Tibial artery (tissue), 4 donors: Measurements from ENCODE around the gene RAB27B.

Source experiments
- DNase-seq, 2 donors: peaks; one replicate each; pipeline ENCODE4 v3.0.0-alpha.2; 2019
- H3K27ac ChIP-seq, 2 donors: fragments of 200-600 bp; sonication (generic) in 1 of 2; 1 replicate in 1 of 2; 2 replicates in 1 of 2; pipeline ENCODE4 v1.5.1; 2018 to 2019; ENCODE audit warnings: mild to moderate bottlenecking in 1 of 2
- H3K27me3 ChIP-seq, 2 donors: fragments of 200-600 bp; sonication (generic) in 1 of 2; one replicate each; pipeline versions ENCODE4 v1.5.1 to v1.6.0; 2016 to 2019
- H3K36me3 ChIP-seq, 3 donors: fragments of 200-600 bp; sonication (generic) in 2 of 3; one replicate each; pipeline ENCODE4 v1.5.1; 2016 to 2019; ENCODE audit warnings: mild to moderate bottlenecking in 2 of 3
- H3K4me1 ChIP-seq, 4 donors: fragments of 200-600 bp; sonication (generic) in 2 of 4; 1 replicate in 3 of 4; 2 replicates in 1 of 4; pipeline ENCODE4 v1.5.1; 2016 to 2019
- H3K4me3 ChIP-seq, 2 donors: fragments of 200-600 bp; sonication (generic) in 1 of 2; 1 replicate in 1 of 2; 2 replicates in 1 of 2; pipeline ENCODE4 v1.5.1; 2018 to 2019; ENCODE audit warnings: mild to moderate bottlenecking in 2 of 2
- H3K9me3 ChIP-seq, 3 donors: fragments of 200-600 bp; sonication (generic) in 1 of 3; one replicate each; pipeline ENCODE4 v1.5.1; 2016 to 2019
- intact Hi-C: fragments of 100-400 bp; cut with DNase I; formaldehyde crosslinking; loops from one replicate; pipeline ENCODE4 v1.15.0; 2023; ENCODE audit warnings: low total_unique reads
- TF ChIP-seq, protein P1 (sequence below), 2 experiments: fragments of 200-600 bp in 1 of 2; fragments of 450-650 bp in 1 of 2; IDR thresholded peaks; one replicate each; pipeline ENCODE4 v1.5.1; 2017 to 2019; ENCODE audit warnings: antibody characterized with exemption in 2 of 2, mild to moderate bottlenecking in 1 of 2, moderate library complexity in 1 of 2

Gene RAB27B

DNA sequence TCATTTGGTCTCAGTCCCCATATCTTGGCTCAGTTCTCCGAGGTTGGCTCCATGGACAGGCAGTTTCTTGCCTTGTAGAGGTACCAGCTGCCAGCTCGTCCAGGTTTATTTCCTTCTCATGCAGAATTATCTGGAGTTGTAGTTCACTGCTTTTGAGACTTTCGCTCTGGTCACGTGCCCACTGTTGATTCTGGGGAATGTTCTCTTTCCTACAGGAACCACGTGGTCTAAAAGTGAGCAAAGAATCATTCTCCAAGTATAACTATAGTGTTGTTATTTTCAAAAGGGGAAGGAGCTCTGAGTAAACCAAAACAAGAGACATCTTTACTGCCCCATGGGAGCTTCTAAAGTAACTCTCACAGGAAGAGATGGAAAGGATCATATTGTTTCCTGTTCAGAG lies 41.2 kb upstream of the RAB27B start:
- Histone ChIP-seq H3K4me1 (no peaks in the 10 kb centered on the region), H3K9me3 (no peaks in the 10 kb centered on the region), H3K27ac (no peak overlapping the region), H3K4me3 (no peak overlapping the region), H3K36me3 (no peaks in the 10 kb centered on the region), H3K27me3 (no peaks in the 10 kb centered on the region)
- intact Hi-C loops, result no loop called here
- DNase-seq, result no peak
- TF ChIP-seq, protein P1, sequence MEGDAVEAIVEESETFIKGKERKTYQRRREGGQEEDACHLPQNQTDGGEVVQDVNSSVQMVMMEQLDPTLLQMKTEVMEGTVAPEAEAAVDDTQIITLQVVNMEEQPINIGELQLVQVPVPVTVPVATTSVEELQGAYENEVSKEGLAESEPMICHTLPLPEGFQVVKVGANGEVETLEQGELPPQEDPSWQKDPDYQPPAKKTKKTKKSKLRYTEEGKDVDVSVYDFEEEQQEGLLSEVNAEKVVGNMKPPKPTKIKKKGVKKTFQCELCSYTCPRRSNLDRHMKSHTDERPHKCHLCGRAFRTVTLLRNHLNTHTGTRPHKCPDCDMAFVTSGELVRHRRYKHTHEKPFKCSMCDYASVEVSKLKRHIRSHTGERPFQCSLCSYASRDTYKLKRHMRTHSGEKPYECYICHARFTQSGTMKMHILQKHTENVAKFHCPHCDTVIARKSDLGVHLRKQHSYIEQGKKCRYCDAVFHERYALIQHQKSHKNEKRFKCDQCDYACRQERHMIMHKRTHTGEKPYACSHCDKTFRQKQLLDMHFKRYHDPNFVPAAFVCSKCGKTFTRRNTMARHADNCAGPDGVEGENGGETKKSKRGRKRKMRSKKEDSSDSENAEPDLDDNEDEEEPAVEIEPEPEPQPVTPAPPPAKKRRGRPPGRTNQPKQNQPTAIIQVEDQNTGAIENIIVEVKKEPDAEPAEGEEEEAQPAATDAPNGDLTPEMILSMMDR (IDR thresholded peaks at IDR 0.05), result no peak

GRCh38 chr18:54787616-54788015 lies 40.7 kb upstream of the RAB27B start:
- DNase-seq, result no peak
- TF ChIP-seq, protein P1 (IDR thresholded peaks at IDR 0.05), result no peak
- no peak overlapping the region for H3K27ac ChIP-seq
- no peaks in the 10 kb centered on the region for H3K9me3 ChIP-seq
- H3K36me3 ChIP-seq, result no peaks in the 10 kb centered on the region
- H3K4me3 ChIP-seq, result no peak overlapping the region
- no peaks in the 10 kb centered on the region for H3K27me3 ChIP-seq
- intact Hi-C loops, result no loop called here
- H3K4me1 ChIP-seq, result no peaks in the 10 kb centered on the region

DNA sequence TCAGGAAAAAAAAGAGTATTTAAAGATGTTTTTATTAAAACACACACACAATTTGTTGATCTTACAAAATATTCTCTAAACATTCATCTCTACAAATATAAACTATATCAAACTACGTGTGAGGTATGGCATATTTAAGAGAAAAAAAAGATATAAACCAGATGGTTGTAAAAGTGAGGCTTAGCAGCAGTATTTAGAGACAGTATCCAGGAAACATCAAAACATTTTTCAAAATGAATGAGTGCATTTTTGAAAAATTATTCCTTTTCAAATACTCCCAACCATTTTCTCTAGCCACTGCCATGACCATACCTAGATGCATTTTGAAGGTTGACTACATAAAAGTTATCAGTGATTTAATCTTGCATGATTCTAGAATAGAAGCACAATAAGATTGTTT lies 38.2 kb upstream of the RAB27B start:
- TF ChIP-seq, protein P1 (IDR thresholded peaks at IDR 0.05), result no peak
- Histone ChIP-seq H3K9me3 (no peaks in the 10 kb centered on the region), H3K27me3 (no peaks in the 10 kb centered on the region), H3K27ac (no peak overlapping the region), H3K4me1 (no peaks in the 10 kb centered on the region), H3K36me3 (no peaks in the 10 kb centered on the region), H3K4me3 (no peak overlapping the region)
- intact Hi-C loops, result no loop called here
- DNase-seq, result no peak

GRCh38 chr18:54791657-54792056 lies 36.6 kb upstream of the RAB27B start:
- Histone ChIP-seq H3K36me3 (no peaks in the 10 kb centered on the region), H3K4me1 (no peaks in the 10 kb centered on the region), H3K27ac (no peak overlapping the region), H3K27me3 (no peaks in the 10 kb centered on the region), H3K9me3 (no peaks in the 10 kb centered on the region), H3K4me3 (no peak overlapping the region)
- no peak for DNase-seq
- TF ChIP-seq, protein P1 (IDR thresholded peaks at IDR 0.05), result no peak
- intact Hi-C loops, result no loop called here

GRCh38 chr18:54792079-54792478 lies 36.2 kb upstream of the RAB27B start:
- H3K4me3 ChIP-seq, result no peak overlapping the region
- H3K4me1 ChIP-seq, result no peaks in the 10 kb centered on the region
- TF ChIP-seq, protein P1 (IDR thresholded peaks at IDR 0.05), result no peak
- intact Hi-C loops, result no loop called here
- no peaks in the 10 kb centered on the region for H3K9me3 ChIP-seq
- no peak overlapping the region for H3K27ac ChIP-seq
- no peaks in the 10 kb centered on the region for H3K36me3 ChIP-seq
- no peaks in the 10 kb centered on the region for H3K27me3 ChIP-seq
- DNase-seq, result no peak

DNA sequence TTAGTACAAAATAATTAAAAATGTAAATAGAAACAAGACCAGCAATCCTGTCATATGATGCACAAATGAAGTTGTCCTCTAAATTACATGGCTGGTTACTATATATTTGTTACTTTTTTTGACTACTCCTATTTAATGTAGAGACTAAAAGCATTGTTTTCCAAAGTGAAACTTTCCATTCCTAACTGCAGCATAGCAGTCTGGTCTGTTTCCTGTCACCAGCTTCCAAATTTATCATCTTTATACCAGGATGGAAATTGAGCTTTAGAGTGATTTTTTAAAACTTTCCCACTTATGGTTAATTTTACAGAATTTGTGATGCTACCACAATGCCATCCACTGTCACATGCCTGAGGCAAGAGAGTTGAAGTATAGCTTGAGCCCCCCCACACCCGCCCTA lies 33.5 kb upstream of the RAB27B start:
- DNase-seq, result no peak
- Histone ChIP-seq H3K4me3 (no peak overlapping the region), H3K9me3 (no peaks in the 10 kb centered on the region), H3K4me1 (no peaks in the 10 kb centered on the region), H3K27me3 (no peaks in the 10 kb centered on the region), H3K27ac (no peak overlapping the region), H3K36me3 (no peaks in the 10 kb centered on the region)
- TF ChIP-seq, protein P1 (IDR thresholded peaks at IDR 0.05), result no peak
- intact Hi-C loops, result no loop called here
